Choroid plexus epithelial cell (primary cell): Measurements from ENCODE around the gene ETHE1.
"Not testable (repeated sequence)": the region's sequence is repeated elsewhere in the genome, so short reads cannot be mapped to it uniquely, and the experiment has no call there.

ENCODE experiments used
- DNase-seq: peaks from one replicate; pipeline ENCODE4 v3.0.0-alpha.2; 2010; ENCODE audit warnings: low read depth
- H3K4me3 ChIP-seq: 2 replicates; pipeline ENCODE4 v1.5.1; 2011; ENCODE audit warnings: low read depth, mild to moderate bottlenecking, control low read depth, low read length, moderate library complexity
- TF ChIP-seq, protein P1 (sequence below): conservative IDR thresholded peaks from 2 replicates; pipeline ENCODE4 v1.5.1; 2011; ENCODE audit warnings: low read depth, mild to moderate bottlenecking, control low read depth, inconsistent platforms, low read length, moderate library complexity

ETHE1 gene

DNA sequence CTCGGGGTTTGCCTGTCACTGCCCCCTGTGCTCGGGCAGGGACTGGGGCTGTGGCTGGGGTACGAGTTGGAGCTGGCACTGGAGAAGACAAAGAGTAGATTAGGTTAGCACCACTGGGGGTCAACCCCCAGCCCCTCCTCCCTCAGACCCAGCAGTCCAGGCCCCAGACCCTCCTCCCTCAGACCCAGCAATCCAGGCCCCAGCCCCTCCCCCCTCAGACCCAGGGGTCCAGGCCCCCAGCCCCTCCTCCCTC is 25.1 kb upstream of the ETHE1 start:
- TF ChIP-seq, protein P1, sequence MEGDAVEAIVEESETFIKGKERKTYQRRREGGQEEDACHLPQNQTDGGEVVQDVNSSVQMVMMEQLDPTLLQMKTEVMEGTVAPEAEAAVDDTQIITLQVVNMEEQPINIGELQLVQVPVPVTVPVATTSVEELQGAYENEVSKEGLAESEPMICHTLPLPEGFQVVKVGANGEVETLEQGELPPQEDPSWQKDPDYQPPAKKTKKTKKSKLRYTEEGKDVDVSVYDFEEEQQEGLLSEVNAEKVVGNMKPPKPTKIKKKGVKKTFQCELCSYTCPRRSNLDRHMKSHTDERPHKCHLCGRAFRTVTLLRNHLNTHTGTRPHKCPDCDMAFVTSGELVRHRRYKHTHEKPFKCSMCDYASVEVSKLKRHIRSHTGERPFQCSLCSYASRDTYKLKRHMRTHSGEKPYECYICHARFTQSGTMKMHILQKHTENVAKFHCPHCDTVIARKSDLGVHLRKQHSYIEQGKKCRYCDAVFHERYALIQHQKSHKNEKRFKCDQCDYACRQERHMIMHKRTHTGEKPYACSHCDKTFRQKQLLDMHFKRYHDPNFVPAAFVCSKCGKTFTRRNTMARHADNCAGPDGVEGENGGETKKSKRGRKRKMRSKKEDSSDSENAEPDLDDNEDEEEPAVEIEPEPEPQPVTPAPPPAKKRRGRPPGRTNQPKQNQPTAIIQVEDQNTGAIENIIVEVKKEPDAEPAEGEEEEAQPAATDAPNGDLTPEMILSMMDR: no peak
- H3K4me3 ChIP-seq: no peak overlapping the region
- no peak for DNase-seq

DNA sequence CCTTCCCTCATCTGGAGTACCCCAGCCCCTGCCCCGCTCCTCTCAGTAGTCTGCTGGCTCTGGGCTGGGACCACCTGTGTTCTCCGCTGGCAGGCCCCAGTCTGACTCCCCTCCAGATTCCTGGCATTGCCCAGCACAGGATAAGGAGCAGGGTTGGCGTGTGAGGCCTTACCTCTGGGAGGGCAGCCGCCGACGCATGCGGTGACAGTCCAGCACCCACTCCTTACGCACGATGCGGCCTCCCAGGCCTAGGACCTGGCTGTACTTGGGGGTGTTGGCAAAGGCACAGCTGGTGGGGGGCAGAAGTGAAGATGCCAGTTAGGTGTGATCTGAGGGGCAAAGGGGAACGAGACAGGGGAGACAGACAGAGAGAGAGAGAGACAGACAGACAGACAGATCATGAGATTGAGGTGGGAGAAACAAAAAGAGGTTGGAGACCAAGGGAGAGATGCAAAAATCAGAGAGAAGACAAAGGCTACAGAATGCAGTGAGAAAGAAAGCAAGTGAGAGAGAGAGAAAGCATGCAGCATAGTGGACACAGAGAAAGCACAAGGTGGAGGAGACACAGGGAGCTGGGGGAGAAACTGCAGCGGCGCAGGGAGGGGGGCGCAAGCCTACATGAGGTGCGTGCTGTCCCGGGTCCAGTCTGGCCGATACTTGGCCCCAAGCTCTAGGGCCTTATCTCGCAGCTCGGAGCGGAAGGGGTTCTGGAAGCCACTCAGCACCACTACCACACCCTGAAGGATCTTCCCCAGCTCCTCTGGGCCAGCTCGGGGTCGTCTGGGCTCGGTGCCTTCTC is 24.6 kb upstream of the ETHE1 start:
- H3K4me3 ChIP-seq: no peak overlapping the region
- no peak for DNase-seq
- TF ChIP-seq, protein P1: no peak

DNA sequence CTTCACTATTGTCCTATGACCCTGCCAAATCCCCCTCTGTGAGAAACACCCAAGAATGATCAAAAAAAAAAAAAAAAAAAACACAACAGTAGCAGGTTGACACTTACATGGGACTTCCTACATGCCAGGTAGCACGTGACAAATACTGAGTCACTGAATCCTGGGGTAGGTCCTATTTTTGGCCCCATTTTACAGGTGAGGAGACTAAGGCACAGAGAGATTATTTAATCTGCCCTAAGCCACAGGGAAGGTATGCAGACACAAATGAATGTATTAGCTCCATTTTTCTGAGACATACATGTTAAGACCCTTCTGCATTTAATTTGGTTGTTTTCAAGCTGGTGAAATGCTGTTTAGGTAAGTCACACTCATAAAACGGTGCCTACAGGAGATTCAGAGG is 21.7 kb upstream of the ETHE1 start:
- H3K4me3 ChIP-seq: no peak overlapping the region
- DNase-seq: no peak
- TF ChIP-seq, protein P1: no peak

DNA sequence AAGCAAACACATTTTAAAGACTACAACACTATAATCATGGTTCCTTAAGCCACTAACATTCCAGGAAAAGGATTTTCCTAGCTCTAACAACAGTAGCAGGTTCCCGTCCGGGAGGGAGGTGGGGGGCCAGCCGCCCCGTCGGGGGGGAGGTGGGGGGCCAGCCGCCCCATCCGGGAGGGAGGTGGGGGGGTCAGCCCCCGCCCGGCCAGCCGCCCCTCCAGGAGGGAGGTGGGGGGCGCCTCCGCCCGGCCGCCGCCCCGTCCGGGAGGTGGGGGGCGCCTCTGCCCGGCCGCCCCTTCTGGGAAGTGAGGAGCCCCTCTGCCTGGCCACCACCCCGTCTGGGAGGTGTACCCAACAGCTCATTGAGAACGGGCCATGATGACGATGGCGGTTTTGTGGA is 20.9 kb upstream of the ETHE1 start:
- not testable (repeated sequence) for H3K4me3 ChIP-seq, DNase-seq

DNA sequence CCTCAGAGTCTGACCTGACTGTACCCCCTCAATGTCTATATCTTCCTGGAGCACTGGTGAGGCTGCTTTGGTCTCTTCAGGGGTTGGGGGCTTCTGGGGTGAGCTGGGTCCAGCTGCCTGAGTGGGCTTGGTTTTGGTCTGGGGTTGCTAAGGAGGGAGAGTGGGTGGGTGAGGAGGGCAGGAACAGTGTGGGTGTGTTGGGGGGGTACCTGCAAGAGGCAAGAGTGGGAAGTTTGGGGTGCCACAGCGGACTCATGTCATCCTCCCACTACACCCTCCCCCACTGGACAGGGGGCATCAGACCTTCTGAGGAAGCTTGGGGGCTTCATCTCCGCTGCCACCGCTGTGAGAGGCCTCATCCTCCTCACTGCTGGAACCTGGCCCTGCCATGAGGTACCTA is 19.6 kb upstream of the ETHE1 start:
- TF ChIP-seq, protein P1: no peak
- H3K4me3 ChIP-seq: no peak overlapping the region
- DNase-seq: no peak

DNA sequence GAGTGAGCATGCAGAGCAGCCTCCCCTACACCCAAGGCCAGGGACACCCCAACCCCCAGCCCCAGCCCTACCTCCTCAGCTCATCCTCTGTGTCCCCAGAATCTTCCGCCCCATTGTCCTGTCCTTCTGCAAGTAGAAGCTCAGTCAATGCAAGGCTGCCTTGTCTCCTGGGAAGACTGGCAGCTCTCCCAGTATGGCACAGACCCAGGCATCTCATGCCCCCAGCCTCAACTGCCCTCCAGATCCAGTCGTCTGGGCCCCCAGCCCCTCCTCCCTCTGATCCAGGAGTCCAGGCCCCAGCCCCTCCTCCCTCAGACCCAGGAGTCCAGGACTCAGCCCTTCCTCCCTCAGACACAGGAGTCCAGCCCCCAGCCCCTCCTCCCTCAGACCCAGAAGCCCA is 19.0 kb upstream of the ETHE1 start:
- no peak for DNase-seq
- TF ChIP-seq, protein P1: no peak
- H3K4me3 ChIP-seq: no peak overlapping the region

DNA sequence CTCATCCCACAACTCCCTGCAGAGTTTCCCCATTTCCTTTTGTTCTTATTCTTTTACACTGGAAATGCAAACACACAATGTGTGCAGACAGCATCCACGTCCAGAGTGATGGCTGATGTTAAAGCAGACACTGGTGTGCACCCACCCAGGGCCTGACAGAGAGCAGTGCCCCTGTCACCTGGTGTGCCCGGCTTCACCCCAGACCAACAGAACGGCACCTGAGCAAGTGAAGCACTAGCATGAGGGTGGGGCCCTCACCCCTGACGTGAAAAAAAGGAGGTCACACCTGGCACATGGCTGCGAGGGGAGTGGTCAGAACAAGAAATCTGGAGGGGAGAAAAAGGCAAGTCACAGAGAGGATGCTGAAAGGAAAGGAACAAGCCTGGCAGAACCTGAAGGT is 18.3 kb upstream of the ETHE1 start:
- DNase-seq: no peak
- TF ChIP-seq, protein P1: no peak
- H3K4me3 ChIP-seq: no peak overlapping the region
